ENCODE measurements around the gene PJVK.
"Not testable (repeated sequence)": the region's sequence is repeated elsewhere in the genome, so short reads cannot be mapped to it uniquely, and the experiment has no call there.

The PJVK gene, protein sequence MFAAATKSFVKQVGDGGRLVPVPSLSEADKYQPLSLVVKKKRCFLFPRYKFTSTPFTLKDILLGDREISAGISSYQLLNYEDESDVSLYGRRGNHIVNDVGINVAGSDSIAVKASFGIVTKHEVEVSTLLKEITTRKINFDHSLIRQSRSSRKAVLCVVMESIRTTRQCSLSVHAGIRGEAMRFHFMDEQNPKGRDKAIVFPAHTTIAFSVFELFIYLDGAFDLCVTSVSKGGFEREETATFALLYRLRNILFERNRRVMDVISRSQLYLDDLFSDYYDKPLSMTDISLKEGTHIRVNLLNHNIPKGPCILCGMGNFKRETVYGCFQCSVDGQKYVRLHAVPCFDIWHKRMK

DNA sequence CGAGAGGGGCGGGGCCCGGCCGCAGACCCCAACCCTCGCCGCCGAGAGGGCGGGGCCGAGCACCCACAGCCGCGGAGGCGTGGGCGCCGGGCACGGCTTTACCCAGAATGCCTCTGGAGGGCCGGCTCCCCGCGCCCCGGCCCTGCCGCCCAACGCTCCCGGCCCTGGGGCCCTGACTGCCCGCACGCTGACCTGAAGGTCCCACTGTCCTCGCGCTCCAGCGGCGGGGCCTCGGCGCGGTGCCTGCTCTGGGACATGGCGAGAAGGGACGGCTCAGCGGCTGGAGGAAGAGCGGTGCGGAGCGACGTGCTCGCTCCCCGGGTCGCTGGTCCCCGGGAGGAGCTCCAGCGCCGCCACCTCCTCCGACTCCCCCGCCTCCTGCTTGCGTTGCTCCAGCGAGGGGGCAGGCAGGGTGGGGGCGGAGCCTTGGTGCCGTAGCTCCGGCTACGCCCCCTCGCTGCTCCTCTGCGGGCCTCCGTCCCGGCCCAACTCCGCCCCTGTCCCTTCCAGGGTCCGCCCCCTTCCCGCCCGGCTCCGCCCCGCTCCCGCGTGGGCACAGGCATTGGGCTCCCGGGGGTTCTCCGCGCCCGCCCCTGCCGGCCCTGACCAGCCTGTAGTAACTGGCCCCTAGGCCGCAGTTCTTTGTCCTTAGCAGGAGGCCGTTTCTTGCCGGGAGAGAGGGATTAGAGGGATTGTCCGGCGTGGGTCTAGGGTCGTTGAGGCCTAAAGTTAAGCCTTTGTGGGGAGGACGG lies at the start of gene PJVK, which contains the start of gene PRKRA:
Gene PJVK (plus strand): TSS at position 605 of the 752 bp plus-strand sequence. CDS start 2,032 bp downstream, outside the sequence.
Gene PRKRA (minus strand): TSS at position 402 of the 752 bp plus-strand sequence. CDS start 145 bp downstream, at position 257.
- DNase-seq (ENCODE audit: low spot score): peak; percentile 99

DNA sequence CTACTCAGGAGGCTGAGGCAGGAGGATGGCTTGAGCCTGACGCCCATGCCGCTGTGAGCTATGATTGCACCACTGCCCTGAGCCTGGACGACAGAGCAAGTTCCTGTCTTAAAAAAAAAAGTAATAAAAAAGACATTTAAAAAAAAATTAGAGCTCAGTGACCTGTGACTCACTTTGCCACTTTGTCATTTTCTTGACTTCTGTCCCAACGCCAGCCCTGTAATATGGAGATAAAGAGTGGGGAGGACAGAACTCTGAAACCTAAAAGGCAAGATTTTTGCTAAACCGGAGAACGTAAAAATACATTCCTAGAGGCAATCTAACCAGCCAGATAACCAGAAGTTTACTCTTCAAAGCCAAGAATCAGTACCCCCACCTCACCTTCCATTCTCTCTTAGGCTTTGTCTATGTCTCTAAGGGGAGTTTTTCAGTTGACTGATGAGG lies 49.2 kb upstream of the PJVK start:
- DNase-seq (ENCODE audit: low spot score): no peak

DNA sequence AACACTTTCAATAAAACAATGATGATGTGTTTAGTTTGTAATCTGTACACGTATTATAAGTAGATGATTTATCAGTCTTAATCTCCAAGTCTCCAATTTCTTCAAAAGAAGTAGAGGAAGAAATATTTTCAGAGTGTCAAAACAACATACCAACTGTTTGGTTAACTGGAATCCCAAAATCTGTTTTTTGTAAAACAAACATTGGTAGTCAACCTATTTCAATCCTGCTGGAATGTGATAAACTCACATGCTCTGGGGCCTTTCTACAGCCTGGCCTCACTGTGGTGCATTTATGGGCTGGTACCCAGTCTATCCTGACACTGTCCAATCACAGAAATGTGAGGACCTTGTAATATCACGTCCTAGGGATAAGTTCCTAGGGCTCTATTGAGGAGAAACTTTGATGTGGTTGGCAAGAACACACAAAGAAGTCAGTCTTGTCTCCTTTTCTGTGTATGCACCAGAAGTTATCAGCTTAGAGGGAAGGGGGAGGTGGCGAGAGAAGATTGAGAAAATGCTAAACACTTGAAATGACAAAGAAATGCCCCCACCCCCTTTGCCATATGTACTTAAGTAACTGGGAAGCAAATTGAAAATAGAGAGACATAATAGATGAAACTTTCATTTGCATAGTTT lies 47.4 kb upstream of the PJVK start:
- no peak for DNase-seq (ENCODE audit: low spot score)

DNA sequence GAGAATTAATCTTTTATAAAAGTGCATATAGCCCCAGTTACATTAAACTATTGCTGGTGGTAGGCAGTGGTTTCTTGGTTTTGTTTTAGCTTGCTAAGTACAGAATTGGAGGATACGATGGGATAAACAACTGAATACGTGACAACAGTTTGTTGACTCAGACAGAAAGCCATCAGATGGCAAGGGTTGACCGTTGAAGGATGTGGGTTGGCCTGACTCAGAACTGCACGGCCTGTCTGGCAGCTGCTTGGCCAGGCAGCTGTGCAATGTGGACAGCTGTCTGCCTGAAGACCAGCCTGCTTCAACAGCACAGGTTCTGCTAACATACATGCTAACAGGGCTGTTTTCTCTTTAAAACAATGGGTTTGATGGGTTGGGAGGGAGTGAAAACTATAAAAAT lies 46.8 kb upstream of the PJVK start:
- DNase-seq (ENCODE audit: low spot score): peak; percentile 78

DNA sequence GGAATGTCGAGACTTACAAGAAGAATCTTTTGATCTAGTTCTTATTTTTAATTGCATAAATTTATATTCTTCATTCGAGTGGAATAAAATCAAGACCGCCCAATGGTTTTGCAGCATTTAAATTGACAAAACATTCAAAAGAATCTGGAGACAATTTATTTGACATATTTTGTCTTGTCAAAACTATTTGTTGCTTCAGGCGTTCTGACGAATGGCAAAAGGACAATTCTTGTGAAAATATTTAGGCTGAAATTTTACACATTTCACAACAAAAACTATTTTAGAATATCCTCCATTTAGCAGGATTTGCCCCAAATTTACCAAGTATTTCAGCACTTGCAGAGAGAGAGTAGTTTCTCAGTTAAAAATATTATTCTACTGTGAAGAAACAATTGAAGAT lies 41.9 kb upstream of the PJVK start:
- no peak for DNase-seq (ENCODE audit: low spot score)

DNA sequence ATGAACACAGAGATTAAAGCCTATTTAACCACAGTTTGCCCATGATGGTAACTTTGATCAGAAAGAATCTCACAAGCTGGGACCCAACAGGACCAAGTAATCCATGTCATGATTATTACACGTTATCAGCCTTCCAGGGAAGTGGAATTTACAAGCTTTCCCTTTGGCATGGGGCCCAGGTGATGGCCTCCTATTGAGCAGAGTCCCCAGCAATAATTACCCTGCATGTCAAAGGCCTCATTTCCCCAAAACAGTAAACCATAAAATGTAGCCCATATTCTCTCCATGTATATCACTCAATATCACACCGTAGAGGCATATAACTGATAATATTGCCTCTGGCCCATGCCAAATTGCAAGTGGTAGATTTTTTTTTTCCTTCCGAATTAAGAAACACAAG lies 39.1 kb upstream of the PJVK start:
- DNase-seq (ENCODE audit: low spot score): no peak

DNA sequence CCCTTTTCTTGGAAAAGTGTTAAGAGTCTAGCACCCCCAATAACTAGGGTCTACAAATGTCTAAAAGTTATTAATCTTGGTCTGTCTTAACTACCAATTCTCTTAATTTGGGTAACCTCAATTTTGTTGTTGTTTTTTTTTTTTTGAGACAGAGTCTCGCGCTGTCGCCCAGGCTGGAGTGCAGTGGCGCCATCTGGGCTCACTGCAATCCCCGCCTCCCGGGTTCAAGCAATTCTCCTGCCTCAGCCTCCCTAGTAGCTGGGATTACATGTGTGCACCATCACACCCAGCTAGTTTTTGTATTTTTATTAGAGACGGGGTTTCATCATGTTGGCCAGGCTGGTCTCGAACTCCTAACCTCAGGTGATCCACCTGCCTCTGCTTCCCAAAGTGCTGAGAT lies 38.7 kb upstream of the PJVK start:
- not testable (repeated sequence) for DNase-seq (ENCODE audit: low spot score)

DNA sequence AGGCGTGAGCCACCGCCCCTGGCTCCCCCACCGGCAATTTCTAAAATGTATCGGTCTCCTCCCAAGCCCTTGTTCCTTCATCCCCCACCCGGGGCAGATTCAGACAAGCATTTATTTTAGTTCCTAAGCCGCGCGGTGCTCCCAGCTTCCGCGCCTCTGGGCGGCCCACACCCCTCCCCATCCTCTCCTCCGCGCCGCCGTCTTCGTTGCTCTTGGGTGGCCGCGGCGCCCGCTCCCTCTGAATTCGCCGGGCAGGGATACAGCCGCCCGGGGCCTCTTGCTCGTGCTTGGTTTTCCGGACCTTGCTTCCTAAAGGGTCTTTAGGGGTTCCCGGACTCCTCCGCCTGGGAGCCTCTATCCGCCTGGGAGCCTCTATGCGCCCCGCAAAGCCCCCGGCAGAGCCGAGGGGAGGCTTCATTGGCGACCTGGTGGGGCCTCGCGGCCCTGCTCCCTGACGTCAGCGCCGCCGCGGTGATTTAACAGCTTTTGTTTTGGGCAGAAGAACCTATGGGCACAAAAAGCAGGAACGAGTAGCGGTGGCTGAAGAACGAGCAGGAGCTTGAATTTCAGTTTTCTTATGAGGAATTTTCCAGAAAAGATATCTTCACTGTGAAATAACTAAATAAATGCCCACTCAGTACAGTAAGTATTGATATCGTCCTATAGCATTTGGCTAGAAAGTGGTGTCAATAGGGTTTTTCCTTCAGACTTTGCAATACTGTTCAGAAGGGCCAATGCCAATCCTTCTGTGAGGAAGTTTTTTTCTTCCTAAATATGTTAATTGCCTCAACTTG lies 37.5 kb upstream of the PJVK start:
- peak; percentile 70 for DNase-seq (ENCODE audit: low spot score)

DNA sequence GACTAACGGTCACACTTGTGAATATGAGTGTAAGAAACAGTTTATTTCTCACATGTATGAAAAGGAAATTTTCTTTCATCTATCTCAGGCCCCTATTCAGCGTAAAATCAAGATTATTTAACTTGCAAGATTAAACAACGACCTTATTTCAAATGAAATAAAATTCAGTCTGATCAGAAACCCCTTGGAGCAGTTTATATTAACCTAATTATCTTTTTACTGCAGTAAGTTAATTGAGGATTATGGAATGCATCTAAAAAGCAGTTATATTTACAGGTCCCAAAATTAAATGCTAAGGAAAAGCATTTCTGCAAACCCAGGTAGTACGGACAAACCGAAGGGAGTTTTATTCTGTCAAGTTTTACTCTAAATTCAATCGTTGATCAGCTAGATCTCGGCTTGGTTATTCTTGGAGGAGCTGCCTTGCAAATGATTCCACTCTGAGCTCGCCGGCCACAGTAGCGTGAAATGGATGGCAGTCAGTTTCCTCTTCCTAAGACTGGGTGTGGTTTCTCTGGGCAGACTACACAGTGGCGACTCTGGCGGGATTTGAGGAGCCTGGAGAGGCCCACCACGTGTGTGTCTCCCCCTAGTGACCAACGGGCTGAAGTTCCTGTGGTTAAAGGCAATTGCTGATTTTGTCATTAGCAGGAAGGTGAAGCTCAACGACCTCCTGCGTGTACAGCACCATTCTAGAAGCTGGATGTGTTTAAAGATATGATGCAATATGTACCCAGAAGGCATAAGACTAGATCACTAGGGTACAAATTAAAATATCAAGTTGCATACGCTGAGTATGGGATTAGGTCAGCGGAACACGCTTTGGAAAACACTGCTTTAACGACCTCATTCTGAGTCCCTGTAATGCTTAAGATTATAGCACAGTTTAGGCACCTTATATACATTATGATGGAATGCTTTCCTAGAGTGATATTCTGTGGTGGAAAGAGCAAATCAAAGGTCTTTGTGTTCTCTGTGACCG lies 36.6 kb upstream of the PJVK start:
- peak; percentile 88 for DNase-seq (ENCODE audit: low spot score)

DNA sequence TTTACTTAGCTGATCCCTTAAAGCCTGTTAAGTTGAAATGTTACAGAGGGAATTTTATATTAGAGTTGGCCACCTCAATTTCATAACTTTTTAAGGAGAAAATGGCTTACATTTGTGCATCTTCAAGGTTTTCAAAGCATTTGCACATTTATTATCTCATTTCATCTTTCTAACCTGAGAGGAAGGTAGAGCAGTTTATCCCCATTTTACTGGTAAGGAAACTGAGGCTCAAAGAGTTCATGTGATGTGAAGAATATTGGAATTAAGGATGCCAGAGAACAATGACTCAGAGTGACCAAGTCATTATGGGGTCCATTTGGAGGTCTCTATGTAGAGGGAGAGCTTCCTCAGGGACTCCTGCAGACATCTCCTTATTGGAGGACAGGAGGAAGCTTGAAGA lies 35.2 kb upstream of the PJVK start:
- no peak for DNase-seq (ENCODE audit: low spot score)

DNA sequence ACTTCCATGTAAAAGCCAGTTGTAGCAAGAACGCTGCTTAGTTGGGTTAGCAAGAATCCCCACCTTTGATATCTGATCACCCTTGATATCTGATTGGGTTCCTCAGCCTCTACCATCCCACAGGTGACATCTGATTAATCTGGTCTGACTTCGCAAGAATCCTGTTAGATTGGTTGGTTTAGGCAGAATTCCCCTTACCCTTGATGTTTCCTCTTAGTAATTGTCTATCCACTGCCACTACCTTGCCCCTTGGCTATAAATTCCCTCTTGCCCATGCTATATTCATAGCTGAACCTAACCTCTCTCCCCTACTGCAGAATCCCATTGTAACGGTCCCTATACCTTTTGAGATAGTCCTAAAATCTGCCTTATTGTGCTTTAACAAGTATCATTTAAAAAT lies 33.3 kb upstream of the PJVK start:
- DNase-seq (ENCODE audit: low spot score): no peak

DNA sequence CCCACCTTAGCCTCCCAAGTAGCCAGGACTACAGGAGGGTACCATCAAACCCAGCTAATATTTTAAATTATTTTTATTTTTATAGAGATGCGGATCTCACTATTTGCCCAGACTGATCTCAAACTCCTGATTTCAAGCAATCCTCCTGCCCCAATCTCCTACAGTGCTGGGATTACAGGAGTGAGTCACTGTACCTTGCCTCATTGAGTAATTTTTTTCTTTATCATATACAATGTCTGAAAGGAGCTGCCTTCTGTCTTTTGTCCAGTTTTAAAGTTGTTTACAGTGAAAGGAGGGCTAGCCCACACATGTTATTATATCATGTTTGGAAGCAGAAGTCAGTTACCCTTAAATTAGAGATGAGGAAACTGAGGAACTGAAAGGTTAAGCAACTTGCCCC lies 32.8 kb upstream of the PJVK start:
- DNase-seq (ENCODE audit: low spot score): no peak

DNA sequence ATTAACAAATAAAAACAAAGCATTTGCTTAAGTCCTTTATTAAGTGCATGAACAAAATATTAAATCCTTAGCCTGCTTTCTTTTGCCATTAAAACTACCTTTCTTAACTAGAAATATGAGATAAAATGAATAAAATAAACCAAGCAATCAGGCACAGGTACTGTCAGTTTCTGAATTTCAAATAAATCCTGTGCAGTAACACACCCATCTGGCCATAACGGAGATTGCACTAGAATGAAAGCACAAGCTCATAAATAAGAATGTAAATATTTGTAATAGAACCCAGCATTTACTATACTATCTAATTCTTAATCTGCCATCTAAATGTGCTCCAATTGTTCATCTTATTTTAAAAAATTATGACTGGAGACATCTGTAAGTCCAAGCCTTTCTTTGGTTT lies 32.1 kb upstream of the PJVK start:
- no peak for DNase-seq (ENCODE audit: low spot score)

DNA sequence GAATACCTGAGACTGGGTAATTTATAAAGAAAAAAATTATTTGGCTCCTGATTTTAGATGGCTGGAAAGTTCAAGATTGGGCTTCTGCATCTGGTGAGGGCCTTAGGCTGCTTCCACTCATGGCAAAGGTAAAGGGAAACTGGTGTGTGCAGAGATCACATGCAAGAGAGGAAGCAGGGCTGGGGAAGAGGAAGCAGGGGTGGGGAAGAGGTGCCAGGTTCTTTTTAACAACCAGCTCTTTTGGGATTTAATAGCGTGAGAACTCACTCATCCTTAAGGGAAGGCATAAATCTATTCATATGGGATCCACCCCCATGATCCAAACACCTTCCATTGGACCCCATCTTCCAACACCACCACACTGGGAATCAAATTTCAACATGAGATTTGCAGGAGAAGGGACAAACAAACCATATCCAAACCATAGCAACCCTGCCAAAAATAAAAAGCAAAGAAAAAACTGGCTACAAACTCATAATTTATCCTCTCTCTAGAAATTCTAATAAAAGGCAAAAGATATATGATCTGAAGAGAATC lies 30.6 kb upstream of the PJVK start:
- DNase-seq (ENCODE audit: low spot score): no peak

DNA sequence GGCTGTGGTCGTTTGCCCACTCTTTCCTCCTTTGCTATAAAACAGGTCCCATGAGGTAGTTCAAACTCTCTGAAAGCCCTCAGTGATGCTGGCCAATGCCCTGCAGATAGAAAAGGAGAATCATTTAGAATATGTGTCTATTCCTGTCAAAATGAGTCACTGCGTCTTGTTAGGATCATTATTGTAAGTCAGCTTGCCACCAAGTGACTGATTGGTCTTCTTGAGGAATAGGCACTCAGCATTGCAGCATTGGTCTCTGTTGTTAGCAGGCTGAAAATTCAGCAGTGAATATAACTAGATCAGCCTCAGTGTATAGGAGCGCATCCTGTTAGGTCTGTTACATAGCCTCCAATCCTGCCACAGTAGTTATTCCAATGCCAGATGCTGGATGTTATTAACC lies 29.1 kb upstream of the PJVK start:
- no peak for DNase-seq (ENCODE audit: low spot score)

DNA sequence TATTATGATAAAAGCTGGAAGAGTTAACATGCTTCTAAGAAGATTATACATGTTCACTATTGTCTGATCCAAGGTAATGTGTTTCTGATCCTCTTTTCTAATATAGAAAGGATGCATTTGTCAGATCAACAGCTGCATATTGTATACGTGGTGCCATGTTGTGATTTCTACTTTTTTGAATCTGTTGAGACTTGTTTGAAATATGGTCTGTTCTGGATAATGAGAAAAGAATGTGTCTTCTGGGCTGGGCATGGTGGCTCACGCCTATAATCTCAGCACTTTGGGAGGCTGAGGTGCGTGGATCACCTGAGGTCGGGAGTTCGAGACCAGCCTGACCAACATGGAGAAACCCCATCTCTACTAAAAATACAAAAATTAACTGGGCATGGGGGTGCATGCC lies 27.4 kb upstream of the PJVK start:
- DNase-seq (ENCODE audit: low spot score): not testable (repeated sequence)

DNA sequence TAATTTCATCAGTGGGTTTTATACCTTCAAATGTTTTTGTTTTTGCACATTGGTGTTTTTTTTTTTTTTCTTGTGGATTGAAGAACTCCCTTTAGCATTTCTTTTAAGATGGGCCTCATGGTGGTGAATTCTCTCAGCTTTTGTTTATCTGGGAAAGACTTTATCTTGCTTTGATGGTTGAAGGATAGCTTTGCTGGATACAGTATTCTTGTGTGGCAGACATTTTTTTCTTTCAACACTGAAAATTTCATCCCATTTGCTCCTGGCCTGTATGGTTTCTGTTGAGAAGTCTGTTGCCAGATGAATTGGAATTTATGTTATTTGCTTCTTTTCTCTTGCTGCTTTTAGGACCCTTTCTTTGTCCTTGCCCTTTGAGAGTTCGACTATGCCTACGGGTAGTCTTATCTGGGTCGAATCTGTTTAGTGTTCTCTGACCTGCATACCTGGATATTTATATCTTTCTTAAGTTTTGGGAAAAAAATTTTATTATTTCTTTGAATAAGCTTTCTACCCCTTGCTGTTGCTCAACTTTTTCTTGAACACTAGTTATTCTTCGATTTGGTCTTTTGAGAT lies 25.8 kb upstream of the PJVK start:
- no peak for DNase-seq (ENCODE audit: low spot score)

DNA sequence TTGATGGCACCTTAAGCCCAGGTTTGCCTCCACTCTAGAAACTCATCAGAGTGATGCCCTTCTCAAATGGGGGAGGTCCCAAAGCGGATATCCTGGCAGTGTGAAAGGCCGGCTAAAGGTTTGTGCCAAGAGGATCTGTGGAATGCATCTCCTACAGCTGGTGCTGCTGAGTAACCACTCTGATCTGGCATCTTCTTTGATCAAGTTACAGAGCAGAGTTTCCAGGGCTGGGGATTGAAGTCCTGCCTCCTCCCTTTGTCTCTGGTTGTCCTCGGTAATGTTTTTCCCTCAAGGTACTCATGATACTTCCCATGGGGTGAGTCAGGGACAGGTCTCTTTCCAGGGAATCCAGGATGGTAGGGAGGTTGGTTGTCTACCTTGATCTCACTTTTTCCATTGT lies 24.8 kb upstream of the PJVK start:
- DNase-seq (ENCODE audit: low spot score): no peak

DNA sequence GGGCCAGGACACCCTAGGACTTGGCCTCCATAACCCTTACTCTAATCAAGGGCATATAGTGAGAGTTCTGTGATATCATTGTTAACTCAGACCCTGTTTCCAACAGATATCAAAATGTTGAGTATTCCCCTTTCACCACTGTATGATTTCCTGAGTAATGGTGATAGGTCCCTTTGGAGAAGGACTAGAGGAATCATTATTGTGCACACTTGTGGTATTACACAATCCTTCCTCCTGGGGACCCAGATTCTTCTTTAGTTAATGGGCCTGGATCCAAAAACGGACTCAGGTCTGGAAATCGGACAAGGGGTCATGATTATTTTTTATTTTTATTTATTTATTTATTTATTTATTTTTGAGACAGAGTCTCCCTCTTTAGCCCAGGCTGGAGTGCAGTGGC lies 23.7 kb upstream of the PJVK start:
- DNase-seq (ENCODE audit: low spot score): no peak

DNA sequence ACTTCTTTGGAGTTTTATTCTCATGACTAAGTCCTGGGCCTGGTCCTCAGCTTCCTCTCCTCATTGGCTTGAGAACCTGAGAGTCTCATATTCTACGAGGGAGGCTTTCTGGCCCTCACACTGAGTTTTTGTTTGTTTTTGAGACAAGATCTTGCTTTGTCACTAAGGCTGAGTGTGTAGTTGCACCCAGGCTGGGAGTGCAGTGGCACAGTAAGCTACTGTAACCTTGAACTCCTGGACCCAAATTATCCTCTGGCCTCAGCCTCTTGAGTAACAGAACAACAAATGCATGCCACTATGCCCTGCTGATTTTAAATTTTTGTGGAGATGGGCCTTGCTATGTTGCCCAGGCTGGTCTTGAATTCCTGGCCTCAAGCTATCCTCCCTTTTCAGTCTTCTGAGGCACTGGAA lies 22.8 kb upstream of the PJVK start:
- DNase-seq (ENCODE audit: low spot score): no peak
